GM12872 (cell line): ENCODE results near the gene HOXA5.

ENCODE experiments used
- TF ChIP-seq, protein P1 (sequence below): IDR thresholded peaks from 3 replicates; pipeline ENCODE4 v1.5.1; 2011; ENCODE audit warnings: low read depth, mild to moderate bottlenecking, low read length, moderate library complexity; ENCODE audit not compliant: insufficient read depth

Gene HOXA5

DNA sequence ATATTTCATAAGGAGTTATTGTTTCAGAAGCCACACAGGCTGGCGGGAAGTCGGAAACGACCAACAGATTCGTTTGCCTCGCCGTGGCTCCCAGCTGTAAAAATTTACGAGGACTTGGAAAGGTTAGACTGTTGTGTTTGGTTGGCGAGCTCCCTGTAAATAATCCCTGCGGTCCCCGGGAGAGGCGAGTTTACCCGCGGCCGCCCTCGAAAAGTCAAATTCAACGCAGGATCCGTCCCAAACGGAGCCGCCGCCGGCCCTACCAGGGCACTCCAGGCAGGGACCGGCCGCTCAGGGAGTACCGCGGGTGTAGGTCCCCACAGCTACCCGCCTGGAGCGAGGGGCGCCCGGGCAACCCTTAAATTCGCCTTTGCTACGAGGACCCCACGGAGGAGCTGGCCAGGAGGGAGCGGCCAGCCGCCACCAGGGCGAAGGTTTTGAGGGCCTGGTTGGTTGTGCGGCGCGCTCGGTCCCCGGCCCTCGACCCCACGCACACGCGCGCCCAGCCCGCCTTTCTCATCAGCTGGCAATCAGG, 22.6 kb upstream of the HOXA5 start:
- TF ChIP-seq, protein P1, sequence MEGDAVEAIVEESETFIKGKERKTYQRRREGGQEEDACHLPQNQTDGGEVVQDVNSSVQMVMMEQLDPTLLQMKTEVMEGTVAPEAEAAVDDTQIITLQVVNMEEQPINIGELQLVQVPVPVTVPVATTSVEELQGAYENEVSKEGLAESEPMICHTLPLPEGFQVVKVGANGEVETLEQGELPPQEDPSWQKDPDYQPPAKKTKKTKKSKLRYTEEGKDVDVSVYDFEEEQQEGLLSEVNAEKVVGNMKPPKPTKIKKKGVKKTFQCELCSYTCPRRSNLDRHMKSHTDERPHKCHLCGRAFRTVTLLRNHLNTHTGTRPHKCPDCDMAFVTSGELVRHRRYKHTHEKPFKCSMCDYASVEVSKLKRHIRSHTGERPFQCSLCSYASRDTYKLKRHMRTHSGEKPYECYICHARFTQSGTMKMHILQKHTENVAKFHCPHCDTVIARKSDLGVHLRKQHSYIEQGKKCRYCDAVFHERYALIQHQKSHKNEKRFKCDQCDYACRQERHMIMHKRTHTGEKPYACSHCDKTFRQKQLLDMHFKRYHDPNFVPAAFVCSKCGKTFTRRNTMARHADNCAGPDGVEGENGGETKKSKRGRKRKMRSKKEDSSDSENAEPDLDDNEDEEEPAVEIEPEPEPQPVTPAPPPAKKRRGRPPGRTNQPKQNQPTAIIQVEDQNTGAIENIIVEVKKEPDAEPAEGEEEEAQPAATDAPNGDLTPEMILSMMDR = no peak

DNA sequence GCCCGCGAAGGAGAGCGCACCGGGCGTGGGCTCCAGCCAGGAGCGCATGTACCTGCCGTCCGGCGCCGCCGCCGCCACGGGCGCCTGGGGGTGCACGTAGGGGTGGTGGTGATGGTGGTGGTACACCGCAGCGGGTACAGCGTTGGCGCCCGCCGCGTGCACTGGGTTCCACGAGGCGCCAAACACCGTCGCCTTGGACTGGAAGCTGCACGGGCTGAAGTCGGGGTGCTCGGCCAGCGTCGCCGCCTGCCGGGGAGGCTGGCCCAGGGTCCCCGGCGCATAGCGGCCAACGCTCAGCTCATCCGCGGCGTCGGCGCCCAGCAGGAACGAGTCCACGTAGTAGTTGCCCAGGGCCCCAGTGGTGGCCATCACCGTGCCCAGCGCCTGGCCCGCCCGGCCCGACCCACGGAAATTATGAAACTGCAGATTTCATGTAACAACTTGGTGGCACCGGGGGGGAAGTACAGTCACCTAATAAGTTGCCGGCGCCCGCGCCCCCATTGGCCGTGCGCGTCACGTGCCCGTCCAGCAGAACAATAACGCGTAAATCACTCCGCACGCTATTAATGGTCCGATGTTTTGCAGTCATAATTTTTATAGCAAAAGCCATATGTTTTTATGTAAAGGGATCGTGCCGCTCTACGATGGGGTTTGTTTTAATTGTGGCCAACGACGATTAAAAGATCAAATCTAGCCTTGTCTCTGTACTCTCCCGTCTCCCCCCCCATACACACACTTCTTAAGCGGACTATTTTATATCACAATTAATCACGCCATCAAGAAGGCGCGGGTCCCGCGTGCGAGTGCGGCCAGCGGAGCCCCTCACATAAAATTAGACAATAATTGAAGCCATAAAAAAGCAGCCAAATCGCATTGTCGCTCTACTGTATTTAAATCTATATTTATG, 21.9 kb upstream of the HOXA5 start, which contains the start of gene HOXA9:
Gene HOXA9 (minus strand): TSS at position 449 of the 907 bp plus-strand sequence. CDS start 80 bp downstream, at position 369.
- TF ChIP-seq, protein P1 = no peak

DNA sequence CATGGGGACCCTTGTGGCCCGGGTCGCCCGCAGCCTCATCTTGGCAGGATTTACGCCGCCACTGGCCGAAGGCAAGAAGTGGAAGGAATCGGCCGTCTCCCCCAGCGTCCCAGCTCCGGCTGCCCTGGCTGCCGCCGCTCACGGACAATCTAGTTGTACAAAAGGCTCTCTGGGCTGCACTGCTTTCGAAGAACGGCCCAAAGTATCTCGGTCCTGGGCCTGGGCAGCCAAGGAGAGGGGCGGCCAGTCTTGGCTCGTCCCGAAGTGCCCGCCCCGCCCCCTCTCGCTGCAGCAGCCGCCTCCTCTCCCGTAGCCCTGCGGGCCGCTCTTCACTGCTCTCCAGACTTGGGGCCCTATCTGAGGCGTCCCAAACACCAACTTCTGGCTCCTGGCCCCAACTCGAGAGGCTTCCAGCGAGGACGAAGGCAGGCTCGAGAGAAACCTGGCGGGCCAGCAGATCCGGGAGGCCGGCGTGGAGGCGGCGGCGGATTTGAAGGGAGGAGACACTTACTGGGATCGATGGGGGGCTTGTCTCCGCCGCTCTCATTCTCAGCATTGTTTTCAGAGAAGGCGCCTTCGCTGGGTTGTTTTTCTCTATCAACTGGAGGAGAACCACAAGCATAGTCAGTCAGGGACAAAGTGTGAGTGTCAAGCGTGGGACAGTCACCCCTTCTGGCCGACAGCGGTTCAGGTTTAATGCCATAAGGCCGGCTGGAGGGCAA, 21.0 kb upstream of the HOXA5 start:
- TF ChIP-seq, protein P1 = no peak

DNA sequence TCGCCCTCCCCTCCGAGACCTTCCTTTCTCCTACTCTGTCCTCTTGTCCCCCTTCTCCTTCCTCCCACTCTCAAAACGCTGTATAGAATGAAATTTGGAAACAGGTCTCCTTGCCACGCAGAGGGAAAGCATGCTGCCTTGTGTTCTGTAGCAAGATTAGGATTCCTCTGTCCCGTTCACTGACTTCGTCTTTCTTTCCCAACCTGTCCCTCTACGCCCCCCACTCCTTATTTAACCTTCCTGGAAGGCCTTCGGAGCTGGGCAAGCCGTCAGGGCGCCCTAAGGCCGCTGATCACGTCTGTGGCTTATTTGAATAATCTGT, 20.5 kb upstream of the HOXA5 start:
- TF ChIP-seq, protein P1 = no peak

DNA sequence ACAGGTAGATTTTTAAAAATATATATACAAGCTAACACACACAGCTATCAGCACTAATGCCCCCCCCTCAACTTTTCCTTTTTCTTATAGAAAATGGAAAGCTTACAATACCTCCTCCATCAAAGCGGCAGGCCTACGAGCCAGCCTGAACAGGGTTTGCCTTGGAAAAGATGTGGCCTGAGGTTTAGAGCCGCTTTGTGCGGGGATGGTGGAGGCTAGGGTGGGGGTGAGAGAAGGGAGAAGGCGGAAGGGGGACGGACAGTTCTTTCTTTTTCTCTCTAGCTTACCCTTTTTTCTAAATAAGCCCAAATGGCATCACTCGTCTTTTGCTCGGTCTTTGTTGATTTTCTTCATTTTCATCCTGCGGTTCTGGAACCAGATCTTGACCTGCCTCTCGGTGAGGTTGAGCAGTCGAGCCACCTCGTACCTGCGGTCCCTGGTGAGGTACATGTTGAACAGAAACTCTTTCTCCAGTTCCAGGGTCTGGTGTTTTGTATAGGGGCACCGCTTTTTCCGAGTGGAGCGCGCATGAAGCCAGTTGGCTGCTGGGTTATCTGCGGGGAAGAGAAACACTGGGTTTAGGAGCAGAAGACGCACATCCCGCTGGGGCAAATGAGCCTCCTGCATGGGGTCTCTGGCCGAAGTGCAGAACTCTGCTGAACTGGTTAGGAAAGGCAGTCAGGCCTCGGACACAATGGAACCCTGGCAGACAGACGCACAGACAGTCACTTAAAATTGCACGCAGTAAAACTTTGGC, 20.0 kb upstream of the HOXA5 start:
- TF ChIP-seq, protein P1 = no peak

DNA sequence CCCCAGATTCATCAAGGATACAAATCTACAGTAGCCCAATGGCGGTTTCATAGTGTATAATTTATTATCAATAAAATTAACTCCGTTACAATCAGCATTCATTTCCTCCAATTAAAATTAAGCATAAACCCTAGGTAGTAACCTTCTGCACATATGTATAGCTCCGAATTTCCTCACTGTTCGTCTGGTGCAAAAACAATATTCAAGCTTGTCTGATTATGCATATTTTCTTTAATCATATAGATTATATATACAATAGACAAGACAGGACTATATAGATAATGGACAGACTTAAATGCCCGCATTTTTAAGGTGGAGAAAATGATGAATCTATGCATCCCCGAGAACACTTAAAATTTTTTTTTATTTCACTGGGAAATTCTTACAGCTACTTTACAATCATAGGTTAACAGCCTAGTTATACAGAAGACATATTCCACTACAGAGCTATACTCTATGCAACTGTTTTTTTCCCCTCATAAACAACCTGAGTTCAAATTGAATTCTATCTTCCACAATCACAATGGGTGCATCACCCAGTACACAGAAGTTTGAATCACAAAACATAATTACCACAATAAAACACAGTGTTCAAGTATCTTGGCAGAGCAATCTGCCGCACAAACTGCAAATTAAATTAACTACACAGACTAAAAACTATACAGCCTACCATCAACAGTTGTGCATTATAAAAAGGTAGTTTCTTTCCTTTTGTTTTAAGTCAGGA, 19.2 kb upstream of the HOXA5 start:
- TF ChIP-seq, protein P1 = no peak
